NT2/D1 (cell line): ENCODE data around the gene EEFSEC.

ENCODE experiments used
- YY1 ChIP-seq: IDR thresholded peaks from 2 replicates; pipeline ENCODE4 v1.6.1; 2011; ENCODE audit not compliant: insufficient read length, insufficient read depth
- ZNF274 ChIP-seq: IDR thresholded peaks from 2 replicates; pipeline ENCODE4 v1.6.1; 2011; ENCODE audit warnings: mild to moderate bottlenecking, low read depth, low read length

DNA sequence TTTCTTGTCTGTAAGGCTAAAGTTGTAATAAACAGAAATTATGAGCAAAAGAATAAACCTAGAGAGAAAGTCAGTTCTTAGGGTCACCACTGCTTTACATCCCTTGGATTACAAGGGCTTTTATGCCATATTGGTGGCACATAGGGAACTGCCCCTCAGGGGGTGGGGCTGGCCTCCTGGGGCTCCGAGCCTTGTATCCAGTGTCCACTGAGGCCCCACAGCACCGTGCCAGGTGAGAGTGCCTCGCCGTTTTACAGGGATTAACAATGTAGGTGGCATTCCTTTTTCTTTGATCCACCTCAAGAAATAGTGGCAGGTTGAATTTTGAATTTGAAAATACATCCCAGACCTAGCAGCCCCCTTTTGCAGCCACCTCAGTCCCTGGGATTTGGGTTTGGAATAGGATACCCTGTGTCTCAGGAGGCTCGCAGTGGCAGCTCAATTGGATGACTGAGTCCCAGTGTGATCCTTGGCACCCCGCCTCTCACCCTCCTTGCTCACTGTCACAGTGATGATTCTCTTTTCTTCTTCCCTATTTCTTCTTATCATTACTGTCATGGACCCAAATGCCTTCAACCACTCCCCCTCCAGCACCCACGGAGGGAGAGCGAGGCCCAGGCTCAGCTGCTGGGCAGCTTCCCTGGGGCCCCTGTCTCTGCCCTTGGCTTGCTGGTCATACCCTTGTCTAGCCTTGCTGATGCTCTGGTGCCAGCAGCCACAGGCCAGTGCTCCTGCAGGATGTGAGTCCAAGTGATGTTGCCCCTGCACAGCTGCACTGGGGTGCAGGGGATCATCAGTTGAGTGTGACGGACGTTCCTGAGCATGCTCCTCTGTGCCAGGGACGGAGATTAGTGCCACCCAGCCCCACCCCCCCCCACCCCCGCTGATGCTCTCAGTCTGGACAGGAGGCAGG lies 175.5 kb downstream of the EEFSEC start:
- TF ChIP-seq YY1 (no peak), ZNF274 (no peak)
